Measurements from ENCODE around the gene MVP.

DNA sequence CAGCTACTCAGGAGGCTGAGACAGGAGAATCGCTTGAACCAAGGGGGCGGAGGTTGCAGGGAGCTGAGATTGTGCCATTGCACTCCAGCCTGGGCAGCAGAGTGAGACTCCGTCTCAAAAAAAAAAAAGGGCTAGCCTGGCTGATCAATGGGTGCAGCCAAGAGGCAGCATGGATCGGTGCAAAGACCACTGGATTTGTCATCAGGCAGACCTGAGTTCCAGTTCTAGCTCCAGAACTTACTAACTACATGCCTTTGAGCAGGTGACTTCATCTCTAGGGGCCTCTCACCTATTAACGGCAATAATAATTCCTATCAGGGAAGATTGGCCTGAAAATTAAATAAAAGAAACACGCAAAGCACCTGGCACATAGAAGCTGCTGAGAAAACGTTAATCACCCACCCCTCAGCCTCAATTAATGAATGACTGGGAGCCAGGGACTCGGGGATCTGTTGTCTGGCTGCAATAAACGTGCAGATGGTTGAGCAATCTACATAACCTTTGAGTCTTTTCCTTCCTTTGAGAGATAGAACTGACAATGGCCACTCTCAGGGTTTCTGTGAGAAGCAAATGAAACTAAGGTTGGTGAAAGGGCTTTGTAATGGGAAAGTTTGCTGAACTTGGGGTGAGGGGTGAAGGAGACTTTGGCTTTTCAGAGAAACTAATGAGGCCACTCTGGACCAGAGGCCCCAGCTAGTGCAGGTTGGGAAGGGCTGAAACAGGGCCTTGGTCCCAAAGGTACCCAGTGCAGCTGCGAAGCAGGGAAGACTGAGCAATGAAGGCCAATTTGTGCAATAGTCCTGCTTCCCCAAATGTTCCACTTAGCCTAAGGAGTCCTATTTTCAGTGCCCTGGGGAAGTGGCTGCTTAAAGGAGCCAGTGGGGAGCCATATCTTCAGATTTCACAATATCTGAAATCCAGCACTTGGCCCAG lies 71.5 kb downstream of the MVP start:
- TF ChIP-seq, protein P1, sequence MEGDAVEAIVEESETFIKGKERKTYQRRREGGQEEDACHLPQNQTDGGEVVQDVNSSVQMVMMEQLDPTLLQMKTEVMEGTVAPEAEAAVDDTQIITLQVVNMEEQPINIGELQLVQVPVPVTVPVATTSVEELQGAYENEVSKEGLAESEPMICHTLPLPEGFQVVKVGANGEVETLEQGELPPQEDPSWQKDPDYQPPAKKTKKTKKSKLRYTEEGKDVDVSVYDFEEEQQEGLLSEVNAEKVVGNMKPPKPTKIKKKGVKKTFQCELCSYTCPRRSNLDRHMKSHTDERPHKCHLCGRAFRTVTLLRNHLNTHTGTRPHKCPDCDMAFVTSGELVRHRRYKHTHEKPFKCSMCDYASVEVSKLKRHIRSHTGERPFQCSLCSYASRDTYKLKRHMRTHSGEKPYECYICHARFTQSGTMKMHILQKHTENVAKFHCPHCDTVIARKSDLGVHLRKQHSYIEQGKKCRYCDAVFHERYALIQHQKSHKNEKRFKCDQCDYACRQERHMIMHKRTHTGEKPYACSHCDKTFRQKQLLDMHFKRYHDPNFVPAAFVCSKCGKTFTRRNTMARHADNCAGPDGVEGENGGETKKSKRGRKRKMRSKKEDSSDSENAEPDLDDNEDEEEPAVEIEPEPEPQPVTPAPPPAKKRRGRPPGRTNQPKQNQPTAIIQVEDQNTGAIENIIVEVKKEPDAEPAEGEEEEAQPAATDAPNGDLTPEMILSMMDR (conservative IDR thresholded peaks at IDR 0.05), result no peak
- TF ChIP-seq ZFX (IDR thresholded peaks at IDR 0.05), result no peak
